EH (cell line): ENCODE measurements around the gene ACTL10.
A peak's percentile ranks its signal among the peaks of the same experiment; 100 is the strongest.

Experiments
- DNase-seq: peaks from one replicate; pipeline ENCODE4 v3.0.0-alpha.2; 2015; ENCODE audit warnings: low read depth

ACTL10 gene

DNA sequence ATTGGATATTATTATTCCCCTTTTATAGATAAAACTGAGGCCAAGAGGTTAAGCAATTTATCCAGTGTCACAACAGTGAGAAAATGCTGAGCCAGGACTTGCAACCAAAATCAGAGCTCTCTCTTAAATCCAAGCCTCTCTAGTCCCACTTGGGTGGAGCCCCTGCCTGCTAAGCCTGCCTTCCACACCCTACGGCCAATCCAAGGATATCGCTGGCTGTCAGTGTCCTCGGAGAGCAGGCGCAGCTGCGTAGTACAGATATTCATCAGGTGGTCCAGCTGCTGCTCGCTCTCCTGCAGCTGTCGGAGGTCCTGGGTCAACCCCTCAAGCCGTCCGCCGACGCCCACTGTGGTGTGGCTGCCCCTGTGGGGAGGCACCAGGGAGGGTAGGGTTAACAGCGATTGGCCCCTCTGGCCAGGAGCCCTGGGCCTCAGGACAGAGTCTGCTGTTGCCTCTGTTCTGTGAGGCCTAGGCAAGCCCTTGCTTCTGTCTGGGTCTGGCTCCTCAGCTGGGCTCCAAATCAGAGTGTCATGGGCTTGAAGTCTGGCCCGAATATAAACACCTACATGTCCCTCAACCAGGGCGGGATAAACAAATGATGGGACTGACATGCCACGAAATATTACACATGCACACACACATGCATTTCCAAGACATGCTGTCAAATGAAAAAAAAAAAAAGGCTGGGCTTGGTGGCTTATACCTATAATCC lies 11.4 kb downstream of the ACTL10 start:
- DNase-seq: no peak

DNA sequence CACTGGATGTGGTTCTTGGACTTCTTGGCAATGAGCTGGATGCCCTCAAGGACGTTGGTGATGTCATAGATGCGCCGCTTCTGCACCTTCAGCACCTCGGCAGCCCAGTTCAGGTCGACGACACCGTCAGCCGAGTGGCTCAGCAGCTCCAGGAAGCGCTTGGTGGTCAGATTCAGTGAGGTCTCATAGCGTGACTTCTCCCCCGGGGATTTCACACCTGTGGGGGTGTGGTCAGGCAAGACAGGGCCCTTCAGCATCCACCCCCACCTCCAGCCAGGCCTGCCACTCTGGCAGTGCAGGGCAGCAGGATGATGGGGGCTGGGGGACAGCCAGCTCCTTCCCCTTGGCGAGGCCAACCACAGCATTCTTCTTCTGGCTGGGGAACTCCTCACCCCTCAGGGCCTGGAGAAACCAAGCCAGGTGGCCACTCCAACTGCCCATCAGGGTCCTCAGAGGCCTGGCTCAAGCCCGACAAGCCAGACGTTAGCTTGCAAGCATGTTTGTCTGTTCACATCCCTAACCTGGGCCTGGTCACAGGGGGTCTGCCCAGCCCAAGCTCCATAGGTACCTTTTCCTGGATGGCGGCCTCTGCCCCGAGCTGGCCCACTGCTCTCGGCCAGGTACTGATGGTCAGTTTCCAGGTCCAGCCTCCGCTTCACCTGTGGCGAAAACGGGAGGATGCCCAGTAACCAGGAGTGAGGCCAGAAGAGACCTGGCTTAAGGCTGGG lies 13.2 kb downstream of the ACTL10 start:
- no peak for DNase-seq

DNA sequence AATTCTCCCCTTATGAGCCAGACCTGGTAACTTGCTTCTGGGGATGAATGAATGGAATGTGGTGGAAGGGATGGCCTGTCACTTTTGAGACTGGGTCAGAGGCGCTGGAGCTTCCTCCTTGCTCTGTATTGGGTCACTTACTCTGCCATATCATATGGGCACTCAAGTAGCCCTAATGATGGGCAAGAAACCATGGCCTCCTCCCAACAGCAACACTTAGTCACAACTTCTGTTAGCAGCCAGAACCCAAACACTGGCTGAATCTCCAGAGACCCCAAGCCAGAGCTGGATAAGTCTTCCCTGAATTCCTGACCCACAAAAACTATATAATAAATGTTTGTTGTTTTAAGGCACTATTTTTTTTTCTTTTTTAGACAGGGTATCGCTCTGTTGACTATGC lies 13.9 kb downstream of the ACTL10 start:
- peak; percentile 59 for DNase-seq

DNA sequence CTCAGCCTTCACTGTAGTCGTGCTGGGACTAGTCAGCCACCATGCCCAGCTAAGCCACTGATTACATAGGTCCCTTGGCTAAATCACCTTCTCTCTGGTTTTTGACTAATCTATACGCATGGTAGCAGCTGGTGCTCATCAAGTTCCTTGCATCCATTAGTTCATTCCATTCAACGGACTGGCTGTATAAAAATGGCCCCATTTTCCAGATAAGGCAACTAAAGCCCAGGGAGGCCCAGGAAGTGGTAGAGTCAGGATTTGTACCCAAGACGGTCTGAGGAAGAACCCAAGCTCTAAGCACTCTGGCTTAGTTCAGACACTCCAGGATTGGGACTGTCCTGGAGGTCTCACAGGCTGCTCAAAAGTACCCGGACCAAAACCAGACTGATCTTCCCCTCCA lies 14.5 kb downstream of the ACTL10 start:
- no peak for DNase-seq

DNA sequence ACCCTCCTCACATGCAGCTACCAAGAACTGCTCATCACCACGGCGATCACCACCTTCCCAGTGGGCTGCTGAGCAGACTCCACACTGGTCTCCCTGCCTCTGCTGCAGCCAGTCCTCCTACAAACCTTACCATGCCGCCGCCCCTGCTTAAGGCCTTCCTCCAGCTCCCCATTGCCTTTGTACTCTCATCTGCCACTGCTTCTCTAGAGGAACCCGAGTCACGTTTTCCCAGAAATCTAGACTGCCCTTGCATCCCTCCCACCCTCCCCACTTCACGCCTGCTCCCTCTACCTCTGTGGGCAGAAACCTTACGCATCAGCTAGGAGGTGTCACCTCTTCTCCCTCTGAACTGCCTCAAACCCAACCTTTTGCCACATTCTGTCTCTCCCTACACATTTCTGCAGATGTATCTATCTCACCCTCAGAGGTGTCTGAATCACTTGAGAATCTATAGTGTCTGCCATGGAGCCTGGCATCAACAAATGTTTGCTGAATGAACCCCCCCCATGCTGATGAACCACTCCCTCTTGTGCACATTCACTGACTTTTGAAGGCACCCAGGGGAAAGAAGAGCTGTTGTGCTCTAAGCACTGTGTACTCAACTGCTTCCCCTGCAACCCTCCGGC lies 15.1 kb downstream of the ACTL10 start:
- DNase-seq: no peak

DNA sequence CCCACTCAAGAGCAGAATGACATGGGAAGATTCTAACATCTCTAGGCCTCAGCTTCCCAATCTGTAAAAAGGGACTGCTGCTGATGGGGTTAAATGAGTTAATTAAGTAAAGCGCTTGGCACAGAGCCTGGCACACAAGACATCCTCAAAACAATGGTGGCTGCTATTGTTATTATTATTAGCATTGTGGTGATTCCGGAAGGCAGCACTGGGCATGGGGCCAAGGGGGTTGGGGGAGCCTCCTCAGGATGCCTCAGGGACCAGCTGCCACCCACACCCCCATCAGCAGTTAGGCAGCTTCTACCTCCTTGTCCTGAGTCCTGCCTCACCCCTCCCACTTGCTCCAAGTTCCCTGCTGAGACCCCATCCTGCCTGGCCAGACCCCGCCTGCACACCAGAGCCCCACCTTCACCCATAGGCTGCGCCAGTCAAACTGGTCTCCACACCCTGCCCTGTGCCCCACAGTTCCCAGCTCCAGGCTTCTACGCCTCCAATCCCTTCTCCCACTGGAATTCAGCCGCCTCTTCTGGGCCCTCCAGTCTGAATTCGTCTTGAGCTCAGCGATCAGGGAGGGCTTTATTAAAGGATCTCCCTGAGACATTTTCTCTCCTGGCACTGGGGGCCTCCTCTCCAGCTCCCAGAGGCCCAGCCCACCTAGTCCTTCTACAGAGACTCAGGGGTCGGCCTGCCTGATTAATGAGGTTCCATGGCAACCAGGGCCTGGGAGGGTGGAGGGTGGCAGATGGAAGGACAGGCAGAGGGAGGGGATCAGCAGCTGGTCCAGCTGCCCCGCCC lies 18.0 kb downstream of the ACTL10 start:
- DNase-seq: peak; percentile 14

DNA sequence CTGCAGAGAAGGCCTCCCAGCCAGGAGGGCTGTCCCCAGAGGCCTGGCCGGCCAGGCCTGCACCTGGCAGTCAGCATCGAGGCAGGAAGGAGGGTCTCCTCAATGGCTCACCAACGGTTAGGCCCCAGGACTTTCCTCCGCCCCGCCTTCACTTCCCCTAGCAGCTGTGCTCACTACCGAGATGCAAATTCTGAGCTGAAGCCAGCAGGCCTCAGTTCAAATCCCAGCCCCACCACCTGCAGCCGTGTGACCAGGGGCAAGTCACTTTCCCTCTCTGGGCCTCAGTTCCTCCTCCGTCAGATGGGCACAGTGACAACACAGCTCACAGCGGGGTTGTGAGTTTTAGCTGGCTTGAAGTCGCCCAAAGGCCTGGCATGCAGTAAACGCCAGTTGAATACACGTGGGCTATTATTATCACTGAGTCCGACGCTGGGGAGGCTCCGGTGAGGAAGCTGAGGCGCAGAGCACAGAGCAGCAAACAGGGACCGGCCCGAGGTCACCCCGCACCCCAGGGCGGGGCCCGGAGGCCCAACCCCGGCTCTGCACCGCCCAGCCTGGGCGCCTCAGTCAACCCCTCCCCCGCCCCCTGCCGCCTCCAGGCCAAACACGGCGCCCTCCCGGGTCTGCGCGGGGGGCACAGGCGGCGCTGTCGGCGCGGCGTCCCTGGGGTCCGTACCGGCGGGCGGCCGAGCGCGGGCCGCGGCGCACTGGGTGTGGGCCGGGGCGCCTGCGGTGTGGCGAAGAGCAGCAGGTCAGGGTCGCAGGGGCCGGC lies 18.8 kb downstream of the ACTL10 start:
- peak; percentile 39 for DNase-seq

DNA sequence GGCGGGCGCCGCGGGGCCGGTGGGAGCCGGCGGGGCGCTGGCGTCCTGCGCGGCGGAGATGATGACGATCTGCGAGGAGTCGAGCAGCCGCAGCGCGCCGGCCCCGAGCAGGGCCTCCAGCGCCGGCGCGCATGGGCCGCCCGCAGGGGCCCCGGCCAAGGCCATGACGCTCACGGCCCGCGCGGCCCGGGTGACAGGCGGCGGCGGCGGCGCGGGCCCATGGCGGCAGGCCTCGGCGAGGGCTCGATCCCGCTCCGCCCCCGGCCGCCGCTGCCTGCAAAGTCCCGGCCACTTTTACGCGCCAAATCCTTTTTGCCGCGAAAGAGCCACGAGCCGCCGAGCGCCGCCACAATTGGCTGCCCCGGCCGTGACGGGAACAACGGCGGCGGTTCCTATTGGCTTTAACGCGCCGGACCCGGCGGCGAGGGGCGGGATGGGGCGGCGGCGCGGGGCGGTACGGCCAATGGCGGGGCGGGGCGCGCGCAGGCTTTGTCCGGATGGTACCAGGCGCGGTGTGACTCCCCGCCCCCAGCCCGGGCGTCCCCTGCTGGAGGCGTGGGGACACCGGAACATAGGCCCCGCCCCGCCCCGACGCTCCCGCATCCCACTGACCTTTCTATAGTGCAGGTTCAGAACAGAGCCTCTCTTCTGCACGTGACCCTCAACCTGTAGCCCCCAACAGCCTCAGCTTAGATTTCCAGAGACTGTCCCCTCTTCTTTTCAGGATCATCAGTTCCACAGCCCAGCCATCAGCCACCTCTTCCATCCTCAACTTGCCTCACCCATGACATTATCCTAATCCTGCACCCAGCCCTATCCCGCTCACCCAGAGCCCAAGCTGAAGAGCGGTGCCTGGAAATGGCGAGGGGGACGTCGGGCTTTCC lies 19.6 kb downstream of the ACTL10 start, which contains the start of gene E2F1:
Gene E2F1 (minus strand): TSS at position 286 of the 884 bp plus-strand sequence. CDS start 121 bp downstream, at position 165.
- DNase-seq: peak; percentile 94

DNA sequence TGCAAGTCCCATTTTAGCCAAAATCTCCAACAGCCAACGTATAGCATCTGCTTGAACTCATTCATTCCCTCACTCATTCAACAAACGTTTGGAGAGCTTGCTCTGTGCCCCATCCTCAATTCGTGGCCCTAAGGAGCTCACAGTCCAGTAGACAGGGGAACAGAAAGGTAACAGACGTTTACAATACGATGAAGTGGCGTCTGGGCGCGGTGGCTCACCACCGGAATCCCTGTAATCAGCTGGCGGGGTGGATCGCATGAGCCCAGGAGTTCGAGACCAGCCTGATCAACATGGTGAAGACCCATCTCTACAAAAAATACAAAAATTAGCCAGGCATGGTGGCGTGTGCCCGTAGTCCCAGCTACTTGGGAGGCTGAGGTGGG lies 20.2 kb downstream of the ACTL10 start:
- no peak for DNase-seq

DNA sequence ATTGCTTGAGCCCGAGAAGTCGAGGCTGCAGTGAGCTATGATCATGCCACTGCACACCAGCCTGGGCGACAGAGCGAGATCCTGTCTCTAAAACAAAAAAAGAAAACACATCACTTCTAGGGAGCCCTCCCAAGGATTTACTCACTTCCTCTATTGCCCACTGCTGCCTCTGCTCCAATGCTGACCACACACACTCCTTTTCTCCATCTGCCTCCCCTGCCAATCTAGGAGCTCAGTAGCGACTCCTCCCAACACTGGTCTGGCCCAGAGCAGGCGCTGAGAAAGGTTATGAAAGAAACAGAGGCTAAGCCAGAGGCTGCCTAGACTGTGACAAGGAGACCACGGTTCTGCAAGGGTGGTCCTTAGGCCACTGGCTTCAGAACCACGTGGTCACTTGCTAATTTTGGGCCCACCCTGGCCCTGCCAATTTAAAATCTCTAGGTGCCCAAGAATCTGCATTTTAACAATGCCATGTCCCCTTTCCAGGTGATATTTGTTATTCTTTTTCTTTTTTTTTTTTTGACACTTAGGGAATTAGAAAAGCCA lies 20.7 kb downstream of the ACTL10 start:
- peak; percentile 23 for DNase-seq

DNA sequence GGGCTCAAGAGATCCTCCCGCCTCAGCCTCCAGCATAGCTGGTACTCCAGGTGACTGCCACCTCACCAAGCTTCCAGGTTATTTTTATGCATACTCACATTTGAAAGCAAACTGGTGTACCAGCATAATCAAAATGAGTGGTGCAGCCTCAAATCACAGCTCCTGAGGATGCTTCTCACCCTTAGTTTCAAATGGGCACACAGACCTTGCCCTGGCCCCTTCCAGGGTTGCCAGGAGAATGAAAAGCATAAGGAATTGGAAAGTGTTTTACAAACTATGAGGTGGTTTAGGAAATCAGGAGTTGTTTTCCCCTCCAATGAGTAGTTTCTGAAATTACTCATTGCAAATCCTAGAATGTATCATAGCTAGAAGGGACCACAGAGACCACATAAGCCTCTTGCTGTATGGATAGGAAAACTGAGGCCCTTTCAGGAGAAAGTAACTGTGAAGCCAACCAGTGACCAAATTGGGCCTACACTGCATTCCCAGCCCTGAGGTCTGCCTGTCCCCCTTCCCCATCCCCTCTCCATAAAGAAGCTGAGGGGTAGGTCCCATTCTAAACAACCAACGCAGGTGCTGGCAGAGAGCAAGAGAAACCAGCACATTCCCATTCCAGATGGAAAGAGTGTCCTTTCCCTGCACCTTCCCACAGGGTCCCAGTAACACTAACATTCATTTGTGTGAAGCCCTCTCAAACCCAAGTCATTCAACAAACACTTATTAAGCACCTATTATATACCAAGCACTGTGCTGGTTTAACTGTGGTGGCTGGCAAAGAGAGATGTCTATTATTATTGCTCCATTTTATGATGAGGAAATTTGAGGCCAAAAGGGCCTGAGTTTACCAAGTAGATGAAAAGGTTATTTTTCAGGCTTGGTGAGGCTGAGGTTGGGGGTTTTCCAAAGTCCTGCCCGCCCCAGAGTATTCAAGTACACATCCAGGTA lies 21.5 kb downstream of the ACTL10 start:
- no peak for DNase-seq

DNA sequence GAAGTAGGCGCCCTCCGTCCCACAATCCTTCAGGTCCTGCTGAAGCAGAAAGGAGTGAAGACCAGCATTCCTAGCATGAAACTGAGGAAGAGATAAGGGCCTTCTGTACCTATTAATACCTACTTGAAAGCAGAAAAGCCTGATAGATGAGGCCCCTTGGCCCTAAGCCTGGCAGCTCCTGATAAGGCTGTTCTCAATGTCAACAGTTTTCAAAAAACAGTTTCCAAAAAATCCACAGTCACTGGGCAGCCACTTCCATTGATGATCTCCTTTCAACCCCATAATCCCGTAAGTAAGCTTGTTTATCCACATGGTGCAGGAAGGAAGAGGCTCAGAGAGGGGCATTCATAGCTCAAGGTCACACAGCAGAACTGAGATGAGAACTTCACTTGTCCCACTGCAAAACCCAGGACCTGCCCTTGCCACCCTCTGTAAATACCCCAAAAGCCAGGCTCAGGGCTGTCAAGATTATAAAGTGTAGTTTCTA lies 22.2 kb downstream of the ACTL10 start:
- no peak for DNase-seq

DNA sequence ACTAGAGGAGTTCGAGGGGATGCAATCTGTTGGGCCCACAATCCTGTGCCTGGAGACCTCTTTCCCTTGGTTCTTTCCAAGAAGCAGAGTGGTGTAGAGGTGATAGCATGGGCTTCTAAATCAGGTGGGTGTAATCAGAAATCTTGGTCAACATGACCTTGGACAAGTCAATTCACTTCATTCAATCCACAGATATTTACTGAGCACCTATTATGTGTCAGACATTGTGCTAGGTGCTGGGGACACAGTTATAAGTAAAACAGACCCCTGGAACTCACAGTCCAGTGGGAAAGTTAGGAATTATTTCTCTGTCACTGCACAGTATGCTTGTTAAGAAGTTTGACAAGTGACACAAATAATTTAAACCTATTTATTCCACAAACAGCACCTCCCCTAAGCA lies 22.8 kb downstream of the ACTL10 start:
- no peak for DNase-seq

DNA sequence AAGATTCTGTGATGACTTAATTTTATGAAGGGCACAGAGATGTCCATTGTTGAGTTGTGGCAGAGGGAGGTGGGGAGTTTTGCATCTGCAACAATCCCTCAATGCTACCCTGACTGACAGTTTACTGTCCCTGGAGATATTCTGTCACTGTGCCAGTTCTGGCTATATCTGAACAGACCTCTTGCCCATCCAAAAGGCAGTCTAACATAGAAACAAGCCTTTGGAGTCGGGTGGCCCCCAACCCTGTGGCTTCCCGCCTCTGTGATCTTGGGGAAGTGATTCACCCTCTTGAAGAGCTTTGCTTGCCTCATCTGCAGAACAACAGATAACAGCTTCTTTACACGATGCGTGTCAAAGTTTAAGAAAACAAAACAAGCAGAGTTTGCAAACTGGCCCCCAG lies 23.2 kb downstream of the ACTL10 start:
- DNase-seq: peak; percentile 48

DNA sequence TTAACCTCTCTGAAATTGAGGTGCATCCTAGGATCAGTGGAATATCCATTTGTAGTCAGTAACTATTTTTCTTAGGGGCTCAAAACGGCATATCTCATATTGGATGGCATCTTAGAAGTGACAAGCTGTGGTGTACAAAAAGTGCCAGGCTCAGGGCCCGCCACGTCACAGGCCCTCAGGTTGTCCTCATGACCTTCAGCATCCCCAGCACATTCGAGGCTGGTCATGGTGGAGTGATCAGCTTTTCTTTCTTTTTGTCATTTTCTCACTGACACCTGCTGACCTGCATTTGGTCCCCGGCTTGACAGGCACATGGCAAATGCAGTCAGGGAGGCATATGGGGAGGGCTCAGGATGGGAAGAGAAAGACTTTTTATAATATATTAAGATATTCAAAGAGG lies 26.5 kb downstream of the ACTL10 start:
- no peak for DNase-seq

DNA sequence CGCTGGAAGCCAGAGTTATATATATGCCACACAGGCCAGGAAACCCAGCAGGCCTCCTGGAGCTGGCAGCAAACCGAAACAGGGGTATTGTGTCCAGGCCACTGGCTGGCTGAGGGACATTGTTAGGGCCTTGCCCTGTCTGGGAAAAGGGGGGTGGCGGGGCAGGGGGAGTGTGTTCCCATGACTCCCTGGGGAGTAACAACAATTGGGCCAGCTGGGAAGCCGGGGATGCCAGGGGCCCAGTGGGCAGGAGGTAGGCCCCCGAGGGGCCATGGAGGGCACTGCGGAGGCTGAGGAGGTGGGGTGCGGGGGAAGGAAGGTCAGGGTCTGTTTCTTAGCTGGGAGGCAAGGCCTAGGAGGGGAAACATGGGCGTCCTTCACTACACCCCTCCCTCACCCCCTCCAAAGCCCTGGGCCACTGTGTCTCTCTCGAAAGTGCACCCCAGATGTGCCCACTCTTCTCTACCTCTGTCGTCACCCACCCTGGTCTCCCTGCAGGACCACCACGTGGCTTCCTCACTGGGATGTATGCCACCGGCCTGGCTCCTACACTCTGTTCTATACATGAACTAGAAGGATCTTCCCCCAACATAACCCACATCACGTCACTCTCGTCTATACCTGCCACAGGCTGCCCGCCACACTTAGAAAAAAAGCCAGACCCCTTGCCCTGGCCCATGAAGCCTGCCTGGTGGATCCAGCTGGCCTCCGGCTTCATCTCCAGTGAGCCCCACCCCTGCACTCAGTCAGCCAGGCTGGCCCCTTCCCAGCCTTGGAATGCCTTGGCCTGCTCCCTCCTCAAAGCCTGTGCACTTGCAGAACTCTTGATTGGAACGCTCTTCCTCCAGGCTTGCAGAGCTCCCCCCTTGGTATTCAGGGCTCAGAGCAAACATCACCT lies 27.2 kb downstream of the ACTL10 start:
- DNase-seq: no peak

DNA sequence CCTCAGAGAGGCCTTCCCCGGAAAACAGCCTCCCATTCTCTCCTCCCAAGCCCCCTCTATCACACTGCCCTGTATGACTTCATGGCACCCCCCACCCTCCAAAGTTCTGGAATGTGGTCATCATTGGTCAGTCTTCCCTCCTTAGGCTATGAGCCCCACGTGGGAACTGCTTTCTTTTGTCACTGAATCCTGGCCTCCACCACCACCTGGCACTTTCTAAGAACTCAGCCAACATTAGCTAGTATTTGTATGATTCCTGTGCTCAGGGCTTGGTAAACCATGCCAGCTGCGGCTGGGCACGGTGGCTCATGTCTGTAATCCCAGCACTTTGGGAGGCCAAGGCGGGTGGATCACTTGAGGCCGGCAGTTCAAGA lies 27.9 kb downstream of the ACTL10 start:
- DNase-seq: no peak

DNA sequence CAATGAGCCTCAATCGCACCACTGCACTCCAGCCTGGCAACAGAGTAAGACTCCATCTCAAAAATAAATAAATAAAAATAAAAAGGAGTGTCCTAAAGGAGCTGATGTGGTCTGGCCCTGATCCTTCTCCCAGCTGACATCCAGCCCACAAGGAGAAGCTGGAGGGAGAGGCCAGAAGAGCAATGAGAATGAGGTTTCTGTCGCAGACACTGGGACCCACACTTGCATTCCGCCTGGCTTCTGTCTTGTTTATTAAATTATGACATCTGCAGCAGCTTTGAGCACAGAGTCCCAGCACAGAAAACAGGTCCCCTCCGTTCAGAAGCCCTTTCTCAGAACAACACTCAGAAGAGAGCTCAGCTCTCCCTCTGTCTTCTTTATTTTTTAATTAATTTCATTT lies 29.7 kb downstream of the ACTL10 start:
- DNase-seq: no peak
